ENCODE measurements around the gene SCMH1. TPM values are rescaled to one million over a fixed set of nuclear protein-coding genes. Genes with fewer than 3 reads are reported as not detected.

SCMH1 gene
- total and polyA plus RNA-seq, 4 donors, result 6.6 to 12.8 (median 10.5) TPM

GRCh38 chr1:41236781-41237180 lies 5.3 kb downstream of the SCMH1 start:
- Histone ChIP-seq H3K9me3 (ENCODE audit: control insufficient read depth in 4 of 4, low read length in 3 of 4) (no peaks in the 10 kb centered on the region), H3K27ac (ENCODE audit: low read depth in 1 of 2, low read length in 2 of 2) (no peak overlapping the region), H3K4me1 (ENCODE audit: control insufficient read depth in 4 of 4, insufficient read depth in 4 of 4, low read length in 3 of 4) (peaks cover 2 to 48% (median 32%) of the 10 kb centered on the region in 4 donors), H3K36me3 (ENCODE audit: control insufficient read depth in 4 of 4, insufficient read depth in 3 of 4, low read depth in 1 of 4, low read length in 3 of 4) (no peaks in the 10 kb centered on the region), H3K9ac (ENCODE audit: low read depth in 1 of 2, low read length in 2 of 2) (no peak overlapping the region), H3K4me3 (ENCODE audit: low read depth in 1 of 3, low read length in 3 of 3) (no peak overlapping the region), H3K27me3 (ENCODE audit: control insufficient read depth in 4 of 4, insufficient read depth in 4 of 4, low read length in 3 of 4) (no peaks in the 10 kb centered on the region)
- 94% methylated on average over 2 of the region's 2 CpGs for WGBS
- TF ChIP-seq, protein P1, sequence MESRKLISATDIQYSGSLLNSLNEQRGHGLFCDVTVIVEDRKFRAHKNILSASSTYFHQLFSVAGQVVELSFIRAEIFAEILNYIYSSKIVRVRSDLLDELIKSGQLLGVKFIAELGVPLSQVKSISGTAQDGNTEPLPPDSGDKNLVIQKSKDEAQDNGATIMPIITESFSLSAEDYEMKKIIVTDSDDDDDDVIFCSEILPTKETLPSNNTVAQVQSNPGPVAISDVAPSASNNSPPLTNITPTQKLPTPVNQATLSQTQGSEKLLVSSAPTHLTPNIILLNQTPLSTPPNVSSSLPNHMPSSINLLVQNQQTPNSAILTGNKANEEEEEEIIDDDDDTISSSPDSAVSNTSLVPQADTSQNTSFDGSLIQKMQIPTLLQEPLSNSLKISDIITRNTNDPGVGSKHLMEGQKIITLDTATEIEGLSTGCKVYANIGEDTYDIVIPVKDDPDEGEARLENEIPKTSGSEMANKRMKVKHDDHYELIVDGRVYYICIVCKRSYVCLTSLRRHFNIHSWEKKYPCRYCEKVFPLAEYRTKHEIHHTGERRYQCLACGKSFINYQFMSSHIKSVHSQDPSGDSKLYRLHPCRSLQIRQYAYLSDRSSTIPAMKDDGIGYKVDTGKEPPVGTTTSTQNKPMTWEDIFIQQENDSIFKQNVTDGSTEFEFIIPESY (IDR thresholded peaks at IDR 0.05), result no peak
- TF ChIP-seq SP1 (IDR thresholded peaks at IDR 0.05) (no peak), HNF4G (IDR thresholded peaks at IDR 0.05) (no peak), RXRA (IDR thresholded peaks at IDR 0.05) (no peak), GABPA (IDR thresholded peaks at IDR 0.05 in 1 of 2, conservative IDR thresholded peaks at IDR 0.05 in 1 of 2) (no peak), NR2F2 (IDR thresholded peaks at IDR 0.05) (no peak), YY1 (IDR thresholded peaks at IDR 0.05) (no peak), HNF4A (conservative IDR thresholded peaks at IDR 0.05) (no peak), FOXA2 (IDR thresholded peaks at IDR 0.05) (no peak), RAD21 (IDR thresholded peaks at IDR 0.05) (no peak), TAF1 (conservative IDR thresholded peaks at IDR 0.05) (no peak)
- TF ChIP-seq, protein P2, sequence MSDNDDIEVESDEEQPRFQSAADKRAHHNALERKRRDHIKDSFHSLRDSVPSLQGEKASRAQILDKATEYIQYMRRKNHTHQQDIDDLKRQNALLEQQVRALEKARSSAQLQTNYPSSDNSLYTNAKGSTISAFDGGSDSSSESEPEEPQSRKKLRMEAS (IDR thresholded peaks at IDR 0.05), result no peak
- TF ChIP-seq, protein P3, sequence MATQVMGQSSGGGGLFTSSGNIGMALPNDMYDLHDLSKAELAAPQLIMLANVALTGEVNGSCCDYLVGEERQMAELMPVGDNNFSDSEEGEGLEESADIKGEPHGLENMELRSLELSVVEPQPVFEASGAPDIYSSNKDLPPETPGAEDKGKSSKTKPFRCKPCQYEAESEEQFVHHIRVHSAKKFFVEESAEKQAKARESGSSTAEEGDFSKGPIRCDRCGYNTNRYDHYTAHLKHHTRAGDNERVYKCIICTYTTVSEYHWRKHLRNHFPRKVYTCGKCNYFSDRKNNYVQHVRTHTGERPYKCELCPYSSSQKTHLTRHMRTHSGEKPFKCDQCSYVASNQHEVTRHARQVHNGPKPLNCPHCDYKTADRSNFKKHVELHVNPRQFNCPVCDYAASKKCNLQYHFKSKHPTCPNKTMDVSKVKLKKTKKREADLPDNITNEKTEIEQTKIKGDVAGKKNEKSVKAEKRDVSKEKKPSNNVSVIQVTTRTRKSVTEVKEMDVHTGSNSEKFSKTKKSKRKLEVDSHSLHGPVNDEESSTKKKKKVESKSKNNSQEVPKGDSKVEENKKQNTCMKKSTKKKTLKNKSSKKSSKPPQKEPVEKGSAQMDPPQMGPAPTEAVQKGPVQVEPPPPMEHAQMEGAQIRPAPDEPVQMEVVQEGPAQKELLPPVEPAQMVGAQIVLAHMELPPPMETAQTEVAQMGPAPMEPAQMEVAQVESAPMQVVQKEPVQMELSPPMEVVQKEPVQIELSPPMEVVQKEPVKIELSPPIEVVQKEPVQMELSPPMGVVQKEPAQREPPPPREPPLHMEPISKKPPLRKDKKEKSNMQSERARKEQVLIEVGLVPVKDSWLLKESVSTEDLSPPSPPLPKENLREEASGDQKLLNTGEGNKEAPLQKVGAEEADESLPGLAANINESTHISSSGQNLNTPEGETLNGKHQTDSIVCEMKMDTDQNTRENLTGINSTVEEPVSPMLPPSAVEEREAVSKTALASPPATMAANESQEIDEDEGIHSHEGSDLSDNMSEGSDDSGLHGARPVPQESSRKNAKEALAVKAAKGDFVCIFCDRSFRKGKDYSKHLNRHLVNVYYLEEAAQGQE (IDR thresholded peaks at IDR 0.05), result no peak
- no peak for DNase-seq (ENCODE audit: low spot score)

DNA sequence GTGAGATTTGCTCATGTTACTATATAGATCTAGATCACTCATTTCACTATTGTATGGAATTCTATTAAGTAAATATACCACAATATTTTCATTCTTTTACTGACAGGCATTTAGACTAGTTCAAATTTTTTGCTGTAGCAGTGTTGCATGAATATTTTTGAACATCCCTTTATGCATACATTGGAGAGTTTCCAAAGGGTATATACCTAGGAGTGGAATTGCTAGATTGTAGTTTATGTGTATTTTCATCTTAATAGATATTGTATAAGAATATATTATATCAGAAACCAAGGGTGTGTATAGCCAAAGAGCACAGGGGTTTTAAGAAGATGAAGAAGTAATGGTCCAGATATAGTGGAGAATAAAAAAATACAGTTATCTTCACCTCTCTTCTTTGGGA lies 6.2 kb downstream of the SCMH1 start:
- H3K36me3 ChIP-seq (ENCODE audit: control insufficient read depth in 4 of 4, insufficient read depth in 3 of 4, low read depth in 1 of 4, low read length in 3 of 4), result no peaks in the 10 kb centered on the region
- no peak overlapping the region for H3K9ac ChIP-seq (ENCODE audit: low read depth in 1 of 2, low read length in 2 of 2)
- H3K27me3 ChIP-seq (ENCODE audit: control insufficient read depth in 4 of 4, insufficient read depth in 4 of 4, low read length in 3 of 4), result no peaks in the 10 kb centered on the region
- peaks cover 4 to 44% (median 30%) of the 10 kb centered on the region in 4 donors for H3K4me1 ChIP-seq (ENCODE audit: control insufficient read depth in 4 of 4, insufficient read depth in 4 of 4, low read length in 3 of 4)
- no peak overlapping the region for H3K27ac ChIP-seq (ENCODE audit: low read depth in 1 of 2, low read length in 2 of 2)
- no peak for DNase-seq (ENCODE audit: low spot score)
- no peak overlapping the region for H3K4me3 ChIP-seq (ENCODE audit: low read depth in 1 of 3, low read length in 3 of 3)
- H3K9me3 ChIP-seq (ENCODE audit: control insufficient read depth in 4 of 4, low read length in 3 of 4), result no peaks in the 10 kb centered on the region
- no peak for TF ChIP-seq NR2F2 (IDR thresholded peaks at IDR 0.05)
- TF ChIP-seq, protein P1 (IDR thresholded peaks at IDR 0.05), result no peak
- no peak for TF ChIP-seq SP1 (IDR thresholded peaks at IDR 0.05)
- no peak for TF ChIP-seq RXRA (IDR thresholded peaks at IDR 0.05)
- TF ChIP-seq ATF3 (IDR thresholded peaks at IDR 0.05), result no peak
- no peak for TF ChIP-seq TAF1 (conservative IDR thresholded peaks at IDR 0.05)
- no peak for TF ChIP-seq JUND (IDR thresholded peaks at IDR 0.05)
- no peak for TF ChIP-seq FOXA2 (IDR thresholded peaks at IDR 0.05)
- TF ChIP-seq YY1 (IDR thresholded peaks at IDR 0.05), result no peak
- TF ChIP-seq EGR1 (IDR thresholded peaks at IDR 0.05; ENCODE audit: low read depth in 2 of 2), result no peak
- TF ChIP-seq, protein P3 (IDR thresholded peaks at IDR 0.05), result no peak
- TF ChIP-seq GABPA (IDR thresholded peaks at IDR 0.05 in 1 of 2, conservative IDR thresholded peaks at IDR 0.05 in 1 of 2), result no peak
- TF ChIP-seq HNF4A (conservative IDR thresholded peaks at IDR 0.05), result no peak
- TF ChIP-seq CTCF (IDR thresholded peaks at IDR 0.05; ENCODE audit: low read depth, low read length, missing input control), result no peak
- no peak for TF ChIP-seq HNF4G (IDR thresholded peaks at IDR 0.05)
- TF ChIP-seq, protein P2 (IDR thresholded peaks at IDR 0.05), result no peak
- no peak for TF ChIP-seq FOXA1 (IDR thresholded peaks at IDR 0.05)
